Measurements from ENCODE around the gene ACOXL. TPM values are rescaled to one million over a fixed set of nuclear protein-coding genes. Genes with fewer than 3 reads are reported as not detected.

The ACOXL gene
- total and polyA plus RNA-seq, 2 experiments from 2014 or later, result not detected

GRCh38 chr2:110994250-110994961 is 262.0 kb downstream of the ACOXL start:
- H3K4me2 ChIP-seq (ENCODE audit: unreplicated experiment), result no peak overlapping the region
- no peaks in the 10 kb centered on the region for H3K36me3 ChIP-seq (ENCODE audit: low read depth)
- no peaks in the 10 kb centered on the region for H3K9me2 ChIP-seq (ENCODE audit: insufficient read depth)
- DNase-seq, result peak; percentile 3
- no peak overlapping the region for H3K4me3 ChIP-seq
- 16 to 23% methylated on average over 5 of the region's 5 CpGs for WGBS, 2 experiments (ENCODE audit: low coverage in 1 of 2, low lambda C conversion rate in 2 of 2, missing lambda C conversion rate in 2 of 2)
- no peak for TF ChIP-seq EZH2phosphoT487 (IDR thresholded peaks at IDR 0.05; ENCODE audit: insufficient read depth, low read depth)
- no peak for TF ChIP-seq EZH2 (IDR thresholded peaks at IDR 0.05; ENCODE audit: insufficient read depth, poor library complexity, severe bottlenecking)
- H3K79me2 ChIP-seq (ENCODE audit: insufficient read depth), result no peaks in the 10 kb centered on the region
- no peaks in the 10 kb centered on the region for H3F3A ChIP-seq (ENCODE audit: insufficient read depth)
- no peaks in the 10 kb centered on the region for H3K4me1 ChIP-seq (ENCODE audit: insufficient read depth)
- H3K27me3 ChIP-seq (replicated peaks; ENCODE audit: insufficient read depth), result peaks cover 28% of the 10 kb centered on the region
- no peak overlapping the region for H3K9ac ChIP-seq
- no peaks in the 10 kb centered on the region for H4K20me1 ChIP-seq (ENCODE audit: insufficient read depth)
- in situ Hi-C loops (cut with MboI), result no loop called here
- no peaks in the 10 kb centered on the region for H3K9me3 ChIP-seq (ENCODE audit: low read depth)
- no peak overlapping the region for H3K27ac ChIP-seq
- H2AFZ ChIP-seq, result no peak overlapping the region

GRCh38 chr2:110995911-110996310 is 263.5 kb downstream of the ACOXL start:
- Histone ChIP-seq H3K4me3 (no peak overlapping the region), H3F3A (ENCODE audit: insufficient read depth) (no peaks in the 10 kb centered on the region), H3K79me2 (ENCODE audit: insufficient read depth) (no peaks in the 10 kb centered on the region), H3K27ac (no peak overlapping the region), H3K4me1 (ENCODE audit: insufficient read depth) (no peaks in the 10 kb centered on the region), H3K4me2 (ENCODE audit: unreplicated experiment) (no peak overlapping the region), H3K9ac (no peak overlapping the region), H3K9me2 (ENCODE audit: insufficient read depth) (no peaks in the 10 kb centered on the region), H3K9me3 (ENCODE audit: low read depth) (no peaks in the 10 kb centered on the region), H3K36me3 (ENCODE audit: low read depth) (no peaks in the 10 kb centered on the region), H3K27me3 (replicated peaks; ENCODE audit: insufficient read depth) (peaks cover 23% of the 10 kb centered on the region), H4K20me1 (ENCODE audit: insufficient read depth) (no peaks in the 10 kb centered on the region), H2AFZ (no peak overlapping the region)
- in situ Hi-C loops (cut with MboI), result no loop called here
- 77 to 81% methylated on average over 6 of the region's 6 CpGs for WGBS, 2 experiments (ENCODE audit: low coverage in 1 of 2, low lambda C conversion rate in 2 of 2, missing lambda C conversion rate in 2 of 2)
- DNase-seq, result no peak
- no peak for TF ChIP-seq EZH2 (IDR thresholded peaks at IDR 0.05; ENCODE audit: insufficient read depth, poor library complexity, severe bottlenecking)
- no peak for TF ChIP-seq EZH2phosphoT487 (IDR thresholded peaks at IDR 0.05; ENCODE audit: insufficient read depth, low read depth)

GRCh38 chr2:110997331-110998045 is 265.1 kb downstream of the ACOXL start:
- Histone ChIP-seq H3K27me3 (replicated peaks; ENCODE audit: insufficient read depth) (peaks cover 14% of the 10 kb centered on the region), H3F3A (ENCODE audit: insufficient read depth) (no peaks in the 10 kb centered on the region), H3K27ac (no peak overlapping the region), H3K4me1 (ENCODE audit: insufficient read depth) (no peaks in the 10 kb centered on the region), H3K9ac (no peak overlapping the region), H3K4me3 (no peak overlapping the region), H3K79me2 (ENCODE audit: insufficient read depth) (no peaks in the 10 kb centered on the region), H3K36me3 (ENCODE audit: low read depth) (no peaks in the 10 kb centered on the region), H2AFZ (no peak overlapping the region), H3K4me2 (ENCODE audit: unreplicated experiment) (no peak overlapping the region), H3K9me3 (ENCODE audit: low read depth) (no peaks in the 10 kb centered on the region), H3K9me2 (ENCODE audit: insufficient read depth) (no peaks in the 10 kb centered on the region), H4K20me1 (ENCODE audit: insufficient read depth) (no peaks in the 10 kb centered on the region)
- TF ChIP-seq EZH2phosphoT487 (IDR thresholded peaks at IDR 0.05; ENCODE audit: insufficient read depth, low read depth) (no peak), EZH2 (IDR thresholded peaks at IDR 0.05; ENCODE audit: insufficient read depth, poor library complexity, severe bottlenecking) (no peak)
- WGBS, 2 experiments (ENCODE audit: low coverage in 1 of 2, low lambda C conversion rate in 2 of 2, missing lambda C conversion rate in 2 of 2), result 36 to 37% methylated on average over 6 of the region's 6 CpGs
- in situ Hi-C loops (cut with MboI), result no loop called here
- no peak for DNase-seq

- Histone ChIP-seq H3K27me3 (replicated peaks; ENCODE audit: insufficient read depth) (peaks cover 20% of the 10 kb centered on the region), H3K9me2 (ENCODE audit: insufficient read depth) (no peaks in the 10 kb centered on the region), H4K20me1 (ENCODE audit: insufficient read depth) (no peaks in the 10 kb centered on the region), H3K9ac (no peak overlapping the region), H3K4me3 (no peak overlapping the region), H3K4me2 (ENCODE audit: unreplicated experiment) (no peak overlapping the region), H3F3A (ENCODE audit: insufficient read depth) (no peaks in the 10 kb centered on the region), H3K79me2 (ENCODE audit: insufficient read depth) (no peaks in the 10 kb centered on the region), H2AFZ (no peak overlapping the region), H3K36me3 (ENCODE audit: low read depth) (no peaks in the 10 kb centered on the region), H3K9me3 (ENCODE audit: low read depth) (no peaks in the 10 kb centered on the region), H3K4me1 (ENCODE audit: insufficient read depth) (no peaks in the 10 kb centered on the region), H3K27ac (no peak overlapping the region)
- in situ Hi-C loops (cut with MboI), result no loop called here
- no peak for TF ChIP-seq EZH2phosphoT487 (IDR thresholded peaks at IDR 0.05; ENCODE audit: insufficient read depth, low read depth)
- no peak for TF ChIP-seq EZH2 (IDR thresholded peaks at IDR 0.05; ENCODE audit: insufficient read depth, poor library complexity, severe bottlenecking)
- WGBS, 2 experiments (ENCODE audit: low coverage in 1 of 2, low lambda C conversion rate in 2 of 2, missing lambda C conversion rate in 2 of 2), result 1 to 4% methylated on average over 4 of the region's 4 CpGs
- DNase-seq, result no peak
Observed at GRCh38 chr2:110998311-110998710, 265.9 kb downstream of the ACOXL start.
